ENCODE results near the gene LRRC9. TPM values are rescaled to one million over a fixed set of nuclear protein-coding genes. Genes with fewer than 3 reads are reported as not detected.

Gene LRRC9
- polyA plus RNA-seq, 1 of the 3 experiments (the other 2 are of a cell fraction), result not detected

- H3K36me3 ChIP-seq (replicated peaks in 1 of 2; ENCODE audit: control insufficient read depth in 1 of 2, insufficient read depth in 2 of 2, low read length in 1 of 2), result no peaks in the 10 kb centered on the region
- TF ChIP-seq YY1 (IDR thresholded peaks at IDR 0.05; ENCODE audit: low read depth), result no peak
- peak; percentile 43; the same call in 1 of the 2 replicates for TF ChIP-seq GATA2 (CRISPR knock-in tag; IDR thresholded peaks at IDR 0.05)
- H3K27me3 ChIP-seq (ENCODE audit: insufficient read depth), result no peaks in the 10 kb centered on the region
- peaks cover 4 to 14% of the 10 kb centered on the region in 2 experiments; a peak in 2 of 4 replicates for H3K4me1 ChIP-seq (ENCODE audit: control insufficient read depth in 1 of 2, insufficient read depth in 2 of 2, low read depth in 1 of 2, low read length in 1 of 2)
- H4K20me1 ChIP-seq (ENCODE audit: insufficient read depth), result no peaks in the 10 kb centered on the region
- no peak overlapping the region for H3K9ac ChIP-seq
- no peaks in the 10 kb centered on the region for H3K9me3 ChIP-seq
- H3K4me2 ChIP-seq, result no peak overlapping the region
- WGBS (ENCODE audit: low lambda C conversion rate), result 76% methylated on average over 3 of the region's 3 CpGs
- no peaks in the 10 kb centered on the region for H3K9me2 ChIP-seq
- peaks cover 4% of the 10 kb centered on the region for H3K79me2 ChIP-seq (ENCODE audit: insufficient read depth)
- peak overlapping the region in 1 of 2 experiments; percentile 87; a peak in 2 of 4 replicates for H3K27ac ChIP-seq (ENCODE audit: low read depth in 2 of 2, low read length in 1 of 2)
- H3F3A ChIP-seq (replicated peaks; ENCODE audit: insufficient read depth), result peaks cover 8% of the 10 kb centered on the region
- H3K4me3 ChIP-seq (ENCODE audit: low read depth in 2 of 2, low read length in 1 of 2), result no peak overlapping the region
- CTCF ChIA-PET, result interaction anchor here (2.2 kb wide), 1 partner anchor 8 kb away, joined by 7 read pairs; no protein-coding TSS in a partner anchor
- DNase-seq, result no peak
- no peak overlapping the region for H2AFZ ChIP-seq (ENCODE audit: low read depth)
- POLR2A ChIA-PET, result no interaction called here
Observed at GRCh38 chr14:60087668-60088067, 167.7 kb downstream of the LRRC9 start.

DNA sequence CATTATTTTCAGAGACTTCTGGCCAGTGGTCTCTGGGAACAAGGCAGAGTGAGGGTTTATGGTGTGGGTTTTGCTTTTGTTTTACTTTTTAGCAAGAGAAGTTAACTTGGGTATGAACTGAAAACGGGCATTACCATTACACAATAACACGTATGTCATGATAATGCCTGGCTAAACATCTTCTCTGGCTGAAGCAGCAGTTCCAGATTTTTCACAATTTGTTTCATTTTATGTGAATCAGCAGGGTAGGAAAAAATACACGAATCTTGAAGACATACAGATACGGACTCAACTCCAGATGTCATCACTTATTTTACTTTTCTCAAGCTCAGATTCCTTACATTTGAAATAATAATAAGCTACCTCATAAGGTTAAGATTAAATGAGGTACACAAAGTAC is 169.3 kb downstream of the LRRC9 start:
- Histone ChIP-seq H3K4me1 (ENCODE audit: control insufficient read depth in 1 of 2, insufficient read depth in 2 of 2, low read depth in 1 of 2, low read length in 1 of 2) (peaks cover 4 to 16% of the 10 kb centered on the region in 2 experiments; a peak in 2 of 4 replicates), H3K27ac (ENCODE audit: low read depth in 2 of 2, low read length in 1 of 2) (no peak overlapping the region; a peak in 1 of 4 replicates), H3F3A (replicated peaks; ENCODE audit: insufficient read depth) (peaks cover 10% of the 10 kb centered on the region), H3K4me3 (ENCODE audit: low read depth in 2 of 2, low read length in 1 of 2) (no peak overlapping the region), H3K79me2 (ENCODE audit: insufficient read depth) (peaks cover 19% of the 10 kb centered on the region), H3K4me2 (no peak overlapping the region), H3K9me2 (no peaks in the 10 kb centered on the region), H3K9me3 (no peaks in the 10 kb centered on the region), H3K36me3 (replicated peaks in 1 of 2; ENCODE audit: control insufficient read depth in 1 of 2, insufficient read depth in 2 of 2, low read length in 1 of 2) (no peaks in the 10 kb centered on the region), H2AFZ (ENCODE audit: low read depth) (no peak overlapping the region), H3K27me3 (ENCODE audit: insufficient read depth) (no peaks in the 10 kb centered on the region), H3K9ac (no peak overlapping the region), H4K20me1 (ENCODE audit: insufficient read depth) (no peaks in the 10 kb centered on the region)
- ChIA-PET CTCF (interaction anchor here (1.6 to 2.2 kb wide), 2 partner anchors 9 to 66 kb away, joined by 5 to 7 read pairs; no protein-coding TSS in a partner anchor), POLR2A (no interaction called here)
- DNase-seq, result no peak
- TF ChIP-seq EP300 (IDR thresholded peaks at IDR 0.05; ENCODE audit: borderline replicate concordance in 1 of 2, low read depth in 1 of 2, low read length in 1 of 2) (no peak), CTCF (IDR thresholded peaks at IDR 0.05) (no peak), POLR2AphosphoS5 (IDR thresholded peaks at IDR 0.05; ENCODE audit: low read depth, low read length) (no peak), GABPA (IDR thresholded peaks at IDR 0.05; ENCODE audit: low read depth) (no peak), TCF12 (IDR thresholded peaks at IDR 0.05) (no peak), MAX (IDR thresholded peaks at IDR 0.05; ENCODE audit: low read depth) (no peak), USF2 (IDR thresholded peaks at IDR 0.05; ENCODE audit: borderline replicate concordance, low read depth, low read length) (no peak)
- TF ChIP-seq, protein P1, sequence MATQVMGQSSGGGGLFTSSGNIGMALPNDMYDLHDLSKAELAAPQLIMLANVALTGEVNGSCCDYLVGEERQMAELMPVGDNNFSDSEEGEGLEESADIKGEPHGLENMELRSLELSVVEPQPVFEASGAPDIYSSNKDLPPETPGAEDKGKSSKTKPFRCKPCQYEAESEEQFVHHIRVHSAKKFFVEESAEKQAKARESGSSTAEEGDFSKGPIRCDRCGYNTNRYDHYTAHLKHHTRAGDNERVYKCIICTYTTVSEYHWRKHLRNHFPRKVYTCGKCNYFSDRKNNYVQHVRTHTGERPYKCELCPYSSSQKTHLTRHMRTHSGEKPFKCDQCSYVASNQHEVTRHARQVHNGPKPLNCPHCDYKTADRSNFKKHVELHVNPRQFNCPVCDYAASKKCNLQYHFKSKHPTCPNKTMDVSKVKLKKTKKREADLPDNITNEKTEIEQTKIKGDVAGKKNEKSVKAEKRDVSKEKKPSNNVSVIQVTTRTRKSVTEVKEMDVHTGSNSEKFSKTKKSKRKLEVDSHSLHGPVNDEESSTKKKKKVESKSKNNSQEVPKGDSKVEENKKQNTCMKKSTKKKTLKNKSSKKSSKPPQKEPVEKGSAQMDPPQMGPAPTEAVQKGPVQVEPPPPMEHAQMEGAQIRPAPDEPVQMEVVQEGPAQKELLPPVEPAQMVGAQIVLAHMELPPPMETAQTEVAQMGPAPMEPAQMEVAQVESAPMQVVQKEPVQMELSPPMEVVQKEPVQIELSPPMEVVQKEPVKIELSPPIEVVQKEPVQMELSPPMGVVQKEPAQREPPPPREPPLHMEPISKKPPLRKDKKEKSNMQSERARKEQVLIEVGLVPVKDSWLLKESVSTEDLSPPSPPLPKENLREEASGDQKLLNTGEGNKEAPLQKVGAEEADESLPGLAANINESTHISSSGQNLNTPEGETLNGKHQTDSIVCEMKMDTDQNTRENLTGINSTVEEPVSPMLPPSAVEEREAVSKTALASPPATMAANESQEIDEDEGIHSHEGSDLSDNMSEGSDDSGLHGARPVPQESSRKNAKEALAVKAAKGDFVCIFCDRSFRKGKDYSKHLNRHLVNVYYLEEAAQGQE (IDR thresholded peaks at IDR 0.05; ENCODE audit: low read depth, low read length), result no peak
- 80% methylated on average over 4 of the region's 4 CpGs for WGBS (ENCODE audit: low lambda C conversion rate)

Measured in SK-N-SH (cell line).